WTC11 (cell line): ENCODE measurements around the gene CCDC8. TPM values are rescaled to one million over a fixed set of nuclear protein-coding genes. Genes with fewer than 3 reads are reported as not detected.

Experiments used
- ATAC-seq: fragments of 200-7000 bp; cut with Tn5 transposase; 2 replicates; pipeline ENCODE4 v1.10.0; 2021; ENCODE audit warnings: mild to moderate bottlenecking, moderate library complexity
- CTCF ChIA-PET: fragments of 300-600 bp; sonication (Branson Sonifier 250); formaldehyde crosslinking; loops from one replicate; lab custom pipeline; 2021; ENCODE audit warnings: antibody characterized with exemption; lab: Charles Lee
- POLR2A ChIA-PET: fragments of 350-600 bp; sonication (Branson Sonifier 250); formaldehyde crosslinking; loops from one replicate; lab custom pipeline; 2021; ENCODE audit warnings: antibody characterized with exemption; lab: Charles Lee
- DNase-seq: peaks from one replicate; pipeline ENCODE4 v3.0.0; 2021; ENCODE audit warnings: low spot score
- H3K27ac Mint-ChIP-seq: 2 replicates; pipeline ENCODE4 v1.8.0; 2021; ENCODE audit warnings: mixed read lengths
- H3K27me3 Mint-ChIP-seq: 2 replicates; pipeline ENCODE4 v1.8.0; 2021; ENCODE audit warnings: low read depth, mild to moderate bottlenecking, moderate library complexity, mixed read lengths
- H3K36me3 Mint-ChIP-seq: 2 replicates; pipeline ENCODE4 v1.8.0; 2021; ENCODE audit warnings: mixed read lengths
- H3K4me1 Mint-ChIP-seq: 2 replicates; pipeline ENCODE4 v1.8.0; 2022; ENCODE audit warnings: mixed read lengths
- H3K4me3 Mint-ChIP-seq: 2 replicates; pipeline ENCODE4 v1.8.0; 2021; ENCODE audit warnings: mild to moderate bottlenecking, moderate library complexity, mixed read lengths
- H3K9me3 Mint-ChIP-seq: 2 replicates; pipeline ENCODE4 v1.8.0; 2021; ENCODE audit warnings: mixed read lengths
- CREB1 ChIP-seq: sonication (generic); formaldehyde crosslinking; IDR thresholded peaks from 2 replicates; pipeline ENCODE4 v1.8.0; 2023; ENCODE audit warnings: mild to moderate bottlenecking, missing genetic modification reagents
- NFATC4 ChIP-seq: fragments of 250-450 bp; sonication (Bioruptor Pico); IDR thresholded peaks from 2 replicates; pipeline ENCODE4 v1.9.0; 2021; ENCODE audit warnings: mild to moderate bottlenecking
- NR3C1 ChIP-seq: sonication (generic); formaldehyde crosslinking; conservative IDR thresholded peaks from 2 replicates; pipeline ENCODE4 v1.8.1; 2023; ENCODE audit warnings: low read depth, mild to moderate bottlenecking, missing genetic modification reagents
- TCF7 ChIP-seq: sonication (generic); formaldehyde crosslinking; IDR thresholded peaks from 2 replicates; pipeline ENCODE4 v1.8.0; 2022; ENCODE audit warnings: mild to moderate bottlenecking, low read depth, missing genetic modification reagents, moderate library complexity
- TP53 ChIP-seq: sonication (generic); formaldehyde crosslinking; IDR thresholded peaks from 2 replicates; pipeline ENCODE4 v1.8.1; 2023; ENCODE audit warnings: mild to moderate bottlenecking, missing genetic modification reagents
- ZNF121 ChIP-seq: sonication (generic); formaldehyde crosslinking; IDR thresholded peaks from 2 replicates; pipeline ENCODE4 v1.8.0; 2023; ENCODE audit warnings: missing genetic modification reagents
- ZNF219 ChIP-seq: sonication (generic); formaldehyde crosslinking; IDR thresholded peaks from 2 replicates; pipeline ENCODE4 v1.8.0; 2023; ENCODE audit warnings: missing genetic modification reagents, mild to moderate bottlenecking, borderline replicate concordance
- total RNA-seq: library from RNA; stranded (reverse); gene quantifications from 3 replicates; pipeline ENCODE4 v1.2.3, GENCODE V29; 2021
- TF ChIP-seq, protein P1 (sequence below): fragments of 250-450 bp; sonication (Bioruptor Pico); IDR thresholded peaks from 2 replicates; pipeline ENCODE4 v1.9.0; 2021; ENCODE audit warnings: mild to moderate bottlenecking
- TF ChIP-seq, protein P2 (sequence below): sonication (generic); formaldehyde crosslinking; IDR thresholded peaks from 2 replicates; pipeline ENCODE4 v1.8.0; 2022; ENCODE audit warnings: missing genetic modification reagents
- TF ChIP-seq, protein P3 (sequence below): fragments of 250-450 bp; sonication (Bioruptor Pico); IDR thresholded peaks from 2 replicates; pipeline ENCODE4 v1.9.0; 2021; ENCODE audit warnings: moderate library complexity, mild to moderate bottlenecking, inconsistent platforms, borderline replicate concordance
- TF ChIP-seq, protein P4 (sequence below): sonication (generic); formaldehyde crosslinking; IDR thresholded peaks from 2 replicates; pipeline ENCODE4 v1.8.1; 2022; ENCODE audit warnings: mild to moderate bottlenecking, moderate library complexity, missing genetic modification reagents
- TF ChIP-seq, protein P5 (sequence below): sonication (generic); formaldehyde crosslinking; IDR thresholded peaks from 2 replicates; pipeline ENCODE4 v1.8.1; 2023; ENCODE audit warnings: mild to moderate bottlenecking, missing genetic modification reagents

The CCDC8 gene
- total RNA-seq, 1 experiment from 2014 or later: 25.7 TPM

DNA sequence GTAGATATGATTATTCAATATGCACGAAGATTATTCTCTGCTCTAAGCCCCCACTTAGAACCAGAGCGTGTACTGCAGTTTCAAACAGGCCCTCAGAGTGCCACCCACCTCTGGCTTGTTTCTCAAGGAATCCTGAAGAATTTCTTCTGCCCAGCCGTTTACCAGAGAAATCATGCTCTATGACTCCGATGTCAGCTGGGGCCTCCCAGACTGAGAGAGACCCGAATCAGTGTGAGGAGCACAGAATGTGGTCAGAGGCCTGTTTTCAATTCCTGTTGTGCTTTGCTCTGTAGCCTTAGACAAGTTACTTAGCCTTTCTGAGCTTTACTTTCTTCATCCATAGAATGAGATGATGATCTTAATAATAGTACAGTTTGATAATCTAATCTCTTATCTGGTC lies 9.8 kb upstream of the CCDC8 start:
- CTCF ChIA-PET: interaction anchor here (0.9 kb wide), 1 partner anchor 8 kb away, joined by 3 read pairs; no protein-coding TSS in a partner anchor
- Mint-ChIP-seq H3K4me1 (peaks cover 20% of the 10 kb centered on the region), H3K27ac (no peak overlapping the region), H3K27me3 (peaks cover 40% of the 10 kb centered on the region), H3K4me3 (no peak overlapping the region), H3K9me3 (no peaks in the 10 kb centered on the region), H3K36me3 (no peaks in the 10 kb centered on the region)
- POLR2A ChIA-PET: no interaction called here
- TF ChIP-seq ZNF121 (CRISPR knock-in tag) (no peak), CREB1 (CRISPR knock-in tag) (no peak), TCF7 (CRISPR knock-in tag) (no peak)
- ATAC-seq: no peak
- DNase-seq: no peak

DNA sequence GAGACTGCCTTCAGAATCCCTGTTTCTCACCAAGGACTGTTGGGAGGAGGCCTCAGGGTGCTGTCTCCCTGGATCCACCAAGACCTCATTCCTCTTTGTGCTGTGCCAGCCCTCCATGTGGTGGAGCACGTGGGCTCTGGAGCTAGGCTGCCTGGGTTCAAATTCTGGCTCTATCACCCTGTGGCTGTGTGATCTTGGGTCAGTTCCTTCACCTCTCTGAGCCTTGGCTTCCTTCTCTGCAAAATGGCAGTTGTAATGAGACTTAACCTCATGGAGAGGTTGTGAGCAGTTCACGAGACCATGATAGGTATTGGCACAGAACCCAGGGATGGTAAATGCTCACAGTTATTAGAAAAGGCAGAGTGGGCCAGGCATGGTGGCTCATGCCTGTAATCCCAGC lies 9.0 kb upstream of the CCDC8 start:
- Mint-ChIP-seq H3K4me1 (peaks cover 18% of the 10 kb centered on the region), H3K27ac (peak overlapping the region; percentile 27; the same call in 1 of the 2 replicates), H3K4me3 (no peak overlapping the region), H3K27me3 (peaks cover 32% of the 10 kb centered on the region), H3K36me3 (no peaks in the 10 kb centered on the region), H3K9me3 (no peaks in the 10 kb centered on the region)
- no peak for TF ChIP-seq ZNF219 (CRISPR knock-in tag)
- TF ChIP-seq, protein P1, sequence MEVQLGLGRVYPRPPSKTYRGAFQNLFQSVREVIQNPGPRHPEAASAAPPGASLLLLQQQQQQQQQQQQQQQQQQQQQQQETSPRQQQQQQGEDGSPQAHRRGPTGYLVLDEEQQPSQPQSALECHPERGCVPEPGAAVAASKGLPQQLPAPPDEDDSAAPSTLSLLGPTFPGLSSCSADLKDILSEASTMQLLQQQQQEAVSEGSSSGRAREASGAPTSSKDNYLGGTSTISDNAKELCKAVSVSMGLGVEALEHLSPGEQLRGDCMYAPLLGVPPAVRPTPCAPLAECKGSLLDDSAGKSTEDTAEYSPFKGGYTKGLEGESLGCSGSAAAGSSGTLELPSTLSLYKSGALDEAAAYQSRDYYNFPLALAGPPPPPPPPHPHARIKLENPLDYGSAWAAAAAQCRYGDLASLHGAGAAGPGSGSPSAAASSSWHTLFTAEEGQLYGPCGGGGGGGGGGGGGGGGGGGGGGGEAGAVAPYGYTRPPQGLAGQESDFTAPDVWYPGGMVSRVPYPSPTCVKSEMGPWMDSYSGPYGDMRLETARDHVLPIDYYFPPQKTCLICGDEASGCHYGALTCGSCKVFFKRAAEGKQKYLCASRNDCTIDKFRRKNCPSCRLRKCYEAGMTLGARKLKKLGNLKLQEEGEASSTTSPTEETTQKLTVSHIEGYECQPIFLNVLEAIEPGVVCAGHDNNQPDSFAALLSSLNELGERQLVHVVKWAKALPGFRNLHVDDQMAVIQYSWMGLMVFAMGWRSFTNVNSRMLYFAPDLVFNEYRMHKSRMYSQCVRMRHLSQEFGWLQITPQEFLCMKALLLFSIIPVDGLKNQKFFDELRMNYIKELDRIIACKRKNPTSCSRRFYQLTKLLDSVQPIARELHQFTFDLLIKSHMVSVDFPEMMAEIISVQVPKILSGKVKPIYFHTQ (CRISPR knock-in tag): no peak
- TF ChIP-seq, protein P2, sequence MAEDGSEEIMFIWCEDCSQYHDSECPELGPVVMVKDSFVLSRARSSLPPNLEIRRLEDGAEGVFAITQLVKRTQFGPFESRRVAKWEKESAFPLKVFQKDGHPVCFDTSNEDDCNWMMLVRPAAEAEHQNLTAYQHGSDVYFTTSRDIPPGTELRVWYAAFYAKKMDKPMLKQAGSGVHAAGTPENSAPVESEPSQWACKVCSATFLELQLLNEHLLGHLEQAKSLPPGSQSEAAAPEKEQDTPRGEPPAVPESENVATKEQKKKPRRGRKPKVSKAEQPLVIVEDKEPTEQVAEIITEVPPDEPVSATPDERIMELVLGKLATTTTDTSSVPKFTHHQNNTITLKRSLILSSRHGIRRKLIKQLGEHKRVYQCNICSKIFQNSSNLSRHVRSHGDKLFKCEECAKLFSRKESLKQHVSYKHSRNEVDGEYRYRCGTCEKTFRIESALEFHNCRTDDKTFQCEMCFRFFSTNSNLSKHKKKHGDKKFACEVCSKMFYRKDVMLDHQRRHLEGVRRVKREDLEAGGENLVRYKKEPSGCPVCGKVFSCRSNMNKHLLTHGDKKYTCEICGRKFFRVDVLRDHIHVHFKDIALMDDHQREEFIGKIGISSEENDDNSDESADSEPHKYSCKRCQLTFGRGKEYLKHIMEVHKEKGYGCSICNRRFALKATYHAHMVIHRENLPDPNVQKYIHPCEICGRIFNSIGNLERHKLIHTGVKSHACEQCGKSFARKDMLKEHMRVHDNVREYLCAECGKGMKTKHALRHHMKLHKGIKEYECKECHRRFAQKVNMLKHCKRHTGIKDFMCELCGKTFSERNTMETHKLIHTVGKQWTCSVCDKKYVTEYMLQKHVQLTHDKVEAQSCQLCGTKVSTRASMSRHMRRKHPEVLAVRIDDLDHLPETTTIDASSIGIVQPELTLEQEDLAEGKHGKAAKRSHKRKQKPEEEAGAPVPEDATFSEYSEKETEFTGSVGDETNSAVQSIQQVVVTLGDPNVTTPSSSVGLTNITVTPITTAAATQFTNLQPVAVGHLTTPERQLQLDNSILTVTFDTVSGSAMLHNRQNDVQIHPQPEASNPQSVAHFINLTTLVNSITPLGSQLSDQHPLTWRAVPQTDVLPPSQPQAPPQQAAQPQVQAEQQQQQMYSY (CRISPR knock-in tag): no peak
- TF ChIP-seq NR3C1 (CRISPR knock-in tag): no peak
- TF ChIP-seq, protein P3, sequence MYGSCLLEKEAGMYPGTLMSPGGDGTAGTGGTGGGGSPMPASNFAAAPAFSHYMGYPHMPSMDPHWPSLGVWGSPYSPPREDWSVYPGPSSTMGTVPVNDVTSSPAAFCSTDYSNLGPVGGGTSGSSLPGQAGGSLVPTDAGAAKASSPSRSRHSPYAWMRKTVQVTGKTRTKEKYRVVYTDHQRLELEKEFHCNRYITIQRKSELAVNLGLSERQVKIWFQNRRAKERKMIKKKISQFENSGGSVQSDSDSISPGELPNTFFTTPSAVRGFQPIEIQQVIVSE (CRISPR knock-in tag): no peak
- TF ChIP-seq, protein P4, sequence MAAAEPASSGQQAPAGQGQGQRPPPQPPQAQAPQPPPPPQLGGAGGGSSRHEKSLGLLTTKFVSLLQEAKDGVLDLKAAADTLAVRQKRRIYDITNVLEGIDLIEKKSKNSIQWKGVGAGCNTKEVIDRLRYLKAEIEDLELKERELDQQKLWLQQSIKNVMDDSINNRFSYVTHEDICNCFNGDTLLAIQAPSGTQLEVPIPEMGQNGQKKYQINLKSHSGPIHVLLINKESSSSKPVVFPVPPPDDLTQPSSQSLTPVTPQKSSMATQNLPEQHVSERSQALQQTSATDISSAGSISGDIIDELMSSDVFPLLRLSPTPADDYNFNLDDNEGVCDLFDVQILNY (CRISPR knock-in tag): no peak
- TF ChIP-seq, protein P5, sequence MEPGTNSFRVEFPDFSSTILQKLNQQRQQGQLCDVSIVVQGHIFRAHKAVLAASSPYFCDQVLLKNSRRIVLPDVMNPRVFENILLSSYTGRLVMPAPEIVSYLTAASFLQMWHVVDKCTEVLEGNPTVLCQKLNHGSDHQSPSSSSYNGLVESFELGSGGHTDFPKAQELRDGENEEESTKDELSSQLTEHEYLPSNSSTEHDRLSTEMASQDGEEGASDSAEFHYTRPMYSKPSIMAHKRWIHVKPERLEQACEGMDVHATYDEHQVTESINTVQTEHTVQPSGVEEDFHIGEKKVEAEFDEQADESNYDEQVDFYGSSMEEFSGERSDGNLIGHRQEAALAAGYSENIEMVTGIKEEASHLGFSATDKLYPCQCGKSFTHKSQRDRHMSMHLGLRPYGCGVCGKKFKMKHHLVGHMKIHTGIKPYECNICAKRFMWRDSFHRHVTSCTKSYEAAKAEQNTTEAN (CRISPR knock-in tag): no peak
- TF ChIP-seq TP53: no peak
- ChIA-PET CTCF (interaction anchor here (0.9 kb wide), 1 partner anchor 9 kb away, joined by 3 read pairs; no protein-coding TSS in a partner anchor), POLR2A (no interaction called here)
- DNase-seq: no peak
- ATAC-seq: no peak

DNA sequence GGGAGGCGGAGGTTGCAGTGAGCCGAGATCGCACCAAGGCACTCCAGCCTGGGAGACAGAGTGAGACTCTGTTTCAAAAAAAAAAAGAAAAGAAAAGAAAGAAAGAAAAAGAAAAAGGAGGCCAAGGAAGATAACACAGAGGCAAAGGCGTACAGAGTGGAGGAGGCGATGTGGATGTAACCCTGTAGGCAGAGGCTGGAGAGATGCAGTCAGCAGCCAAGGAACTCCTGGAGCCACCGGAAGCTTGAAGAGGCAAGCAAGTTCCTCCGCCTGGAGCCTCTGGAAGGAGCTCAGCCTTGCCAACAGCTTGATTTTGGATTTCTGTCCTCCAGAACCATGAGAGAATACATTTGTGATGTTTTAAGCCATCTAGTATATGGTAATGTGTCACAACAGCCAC lies 6.7 kb upstream of the CCDC8 start:
- CTCF ChIA-PET: interaction anchor here (0.6 to 1.2 kb wide), 2 partner anchors 21 to 70 kb away, joined by 3 to 6 read pairs; no protein-coding TSS in a partner anchor
- H3K9me3 Mint-ChIP-seq: no peaks in the 10 kb centered on the region
- no peak for TF ChIP-seq NFATC4 (CRISPR knock-in tag)
- TF ChIP-seq, all 79 proteins: peak for 0
- Mint-ChIP-seq H3K4me1 (peaks cover 17% of the 10 kb centered on the region), H3K27ac (no peak overlapping the region), H3K27me3 (peaks cover 10% of the 10 kb centered on the region), H3K36me3 (no peaks in the 10 kb centered on the region), H3K4me3 (no peak overlapping the region)
- POLR2A ChIA-PET: interaction anchor here (0.6 kb wide), 1 partner anchor 8 kb away, joined by 4 read pairs; no protein-coding TSS in a partner anchor
- ATAC-seq (no peak), DNase-seq (no peak)
